Nephron (organoid): Measurements from ENCODE around the gene FGF18.

Source experiments
- H3K27ac Mint-ChIP-seq, 3 experiments: 2 replicates each; pipeline ENCODE4 v1.8.0; 2020; ENCODE audit warnings: mixed read lengths in 3 of 3, mild to moderate bottlenecking in 2 of 3, moderate library complexity in 1 of 3
- H3K27me3 Mint-ChIP-seq: 2 replicates; pipeline ENCODE4 v1.8.0; 2021; ENCODE audit warnings: low read depth, mild to moderate bottlenecking, moderate library complexity, mixed read lengths
- H3K36me3 Mint-ChIP-seq: 2 replicates; pipeline ENCODE4 v1.8.0; 2020; ENCODE audit warnings: low read depth, mixed read lengths
- H3K4me1 Mint-ChIP-seq: 2 replicates; pipeline ENCODE4 v1.8.0; 2020; ENCODE audit warnings: mixed read lengths
- H3K4me3 Mint-ChIP-seq, 3 experiments: 2 replicates each; pipeline ENCODE4 v1.8.0; 2020; ENCODE audit warnings: mild to moderate bottlenecking in 3 of 3, mixed read lengths in 3 of 3, moderate library complexity in 2 of 3
- H3K9me3 Mint-ChIP-seq: 2 replicates; pipeline ENCODE4 v1.8.0; 2020; ENCODE audit warnings: mixed read lengths
- TF ChIP-seq, protein P1 (sequence below), 3 experiments: fragments of 200-600 bp; sonication (generic); IDR thresholded peaks; one replicate each; pipeline ENCODE4 v1.5.0; 2021; ENCODE audit warnings: antibody characterized with exemption in 3 of 3; ENCODE audit not compliant: unreplicated experiment in 3 of 3

Gene FGF18

DNA sequence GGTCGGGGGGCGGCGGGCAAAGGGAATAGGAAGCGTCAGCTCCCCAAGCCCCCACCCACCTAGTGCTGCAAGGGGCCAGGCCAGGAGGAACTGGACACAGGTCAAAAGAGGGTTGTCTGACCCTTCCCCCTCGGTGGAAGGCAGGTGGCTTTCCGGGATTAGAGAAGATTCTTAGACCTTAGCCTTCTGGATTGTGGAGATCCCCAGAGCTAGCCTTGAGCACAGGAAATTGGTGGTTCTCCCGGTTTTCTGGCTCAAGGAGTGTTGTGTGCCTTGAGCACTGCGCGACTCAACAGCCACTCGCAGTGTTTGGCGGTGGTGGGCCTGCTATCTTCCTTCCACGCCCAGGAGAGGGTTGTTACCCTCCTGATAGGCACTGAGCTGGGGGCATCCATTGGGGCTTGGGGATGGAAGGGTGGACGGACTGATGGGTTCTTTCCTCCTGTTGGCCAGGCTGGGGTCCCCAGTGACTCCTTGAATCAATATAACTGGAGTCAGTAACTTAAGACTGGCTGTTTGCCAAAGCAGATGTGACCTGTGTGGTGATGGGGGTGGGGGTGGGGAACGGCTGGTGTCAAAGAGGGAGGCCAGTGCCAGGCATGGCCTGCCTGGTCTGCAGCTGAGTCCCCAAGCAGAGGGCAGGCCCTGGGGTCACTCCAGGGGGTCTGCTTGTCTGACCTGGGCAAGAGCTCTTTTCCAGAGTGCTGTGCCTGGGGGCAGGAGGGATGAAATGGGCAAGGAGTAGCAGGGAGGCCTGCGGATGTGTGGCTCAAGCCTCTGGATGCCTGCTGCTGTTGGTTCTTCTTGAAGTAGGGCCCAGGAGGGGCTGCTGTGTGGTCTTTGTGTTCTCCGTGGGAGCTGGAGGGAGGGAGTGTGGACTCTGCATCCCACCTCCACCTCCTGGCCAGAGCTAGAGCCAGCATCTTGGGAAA, 2.1 kb downstream of the FGF18 start:
- H3K27ac Mint-ChIP-seq: peak overlapping the region in 2 of 3 experiments; percentile 60
- peaks cover 41% of the 10 kb centered on the region for H3K4me1 Mint-ChIP-seq
- TF ChIP-seq, protein P1, sequence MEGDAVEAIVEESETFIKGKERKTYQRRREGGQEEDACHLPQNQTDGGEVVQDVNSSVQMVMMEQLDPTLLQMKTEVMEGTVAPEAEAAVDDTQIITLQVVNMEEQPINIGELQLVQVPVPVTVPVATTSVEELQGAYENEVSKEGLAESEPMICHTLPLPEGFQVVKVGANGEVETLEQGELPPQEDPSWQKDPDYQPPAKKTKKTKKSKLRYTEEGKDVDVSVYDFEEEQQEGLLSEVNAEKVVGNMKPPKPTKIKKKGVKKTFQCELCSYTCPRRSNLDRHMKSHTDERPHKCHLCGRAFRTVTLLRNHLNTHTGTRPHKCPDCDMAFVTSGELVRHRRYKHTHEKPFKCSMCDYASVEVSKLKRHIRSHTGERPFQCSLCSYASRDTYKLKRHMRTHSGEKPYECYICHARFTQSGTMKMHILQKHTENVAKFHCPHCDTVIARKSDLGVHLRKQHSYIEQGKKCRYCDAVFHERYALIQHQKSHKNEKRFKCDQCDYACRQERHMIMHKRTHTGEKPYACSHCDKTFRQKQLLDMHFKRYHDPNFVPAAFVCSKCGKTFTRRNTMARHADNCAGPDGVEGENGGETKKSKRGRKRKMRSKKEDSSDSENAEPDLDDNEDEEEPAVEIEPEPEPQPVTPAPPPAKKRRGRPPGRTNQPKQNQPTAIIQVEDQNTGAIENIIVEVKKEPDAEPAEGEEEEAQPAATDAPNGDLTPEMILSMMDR (IDR thresholded peaks at IDR 0.05; ENCODE audit: unreplicated experiment in 3 of 3): no peak
- no peaks in the 10 kb centered on the region for H3K9me3 Mint-ChIP-seq
- peak overlapping the region; percentile 65 to 88 (median 81) for H3K4me3 Mint-ChIP-seq
- H3K36me3 Mint-ChIP-seq: no peaks in the 10 kb centered on the region
- H3K27me3 Mint-ChIP-seq: peaks cover 38% of the 10 kb centered on the region

DNA sequence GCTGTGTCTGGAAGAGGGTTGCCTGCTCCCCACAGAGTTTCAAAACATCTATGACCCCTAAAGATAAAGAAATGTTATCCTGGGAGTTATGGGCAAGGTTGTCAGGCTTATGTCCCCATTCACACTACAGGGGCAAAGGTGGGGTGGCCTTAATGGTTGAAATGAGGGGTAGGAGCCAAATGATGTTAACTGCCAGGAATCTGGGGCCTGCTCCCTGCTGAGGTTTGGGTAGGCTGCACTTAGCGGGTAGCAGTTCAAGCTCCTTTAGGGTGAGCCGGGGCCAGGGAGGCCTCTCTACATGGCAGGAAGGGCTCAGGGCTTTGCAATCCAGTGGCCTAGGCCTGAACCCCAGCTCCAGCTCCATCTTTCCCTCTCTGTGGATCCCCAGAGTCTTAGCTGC, 3.0 kb downstream of the FGF18 start:
- Mint-ChIP-seq H3K27me3 (peaks cover 38% of the 10 kb centered on the region), H3K36me3 (no peaks in the 10 kb centered on the region), H3K9me3 (no peaks in the 10 kb centered on the region), H3K4me3 (peak overlapping the region in 2 of 3 experiments; percentile 32 to 88), H3K4me1 (peaks cover 35% of the 10 kb centered on the region), H3K27ac (no peak overlapping the region)
- TF ChIP-seq, protein P1 (IDR thresholded peaks at IDR 0.05; ENCODE audit: unreplicated experiment in 3 of 3): no peak

DNA sequence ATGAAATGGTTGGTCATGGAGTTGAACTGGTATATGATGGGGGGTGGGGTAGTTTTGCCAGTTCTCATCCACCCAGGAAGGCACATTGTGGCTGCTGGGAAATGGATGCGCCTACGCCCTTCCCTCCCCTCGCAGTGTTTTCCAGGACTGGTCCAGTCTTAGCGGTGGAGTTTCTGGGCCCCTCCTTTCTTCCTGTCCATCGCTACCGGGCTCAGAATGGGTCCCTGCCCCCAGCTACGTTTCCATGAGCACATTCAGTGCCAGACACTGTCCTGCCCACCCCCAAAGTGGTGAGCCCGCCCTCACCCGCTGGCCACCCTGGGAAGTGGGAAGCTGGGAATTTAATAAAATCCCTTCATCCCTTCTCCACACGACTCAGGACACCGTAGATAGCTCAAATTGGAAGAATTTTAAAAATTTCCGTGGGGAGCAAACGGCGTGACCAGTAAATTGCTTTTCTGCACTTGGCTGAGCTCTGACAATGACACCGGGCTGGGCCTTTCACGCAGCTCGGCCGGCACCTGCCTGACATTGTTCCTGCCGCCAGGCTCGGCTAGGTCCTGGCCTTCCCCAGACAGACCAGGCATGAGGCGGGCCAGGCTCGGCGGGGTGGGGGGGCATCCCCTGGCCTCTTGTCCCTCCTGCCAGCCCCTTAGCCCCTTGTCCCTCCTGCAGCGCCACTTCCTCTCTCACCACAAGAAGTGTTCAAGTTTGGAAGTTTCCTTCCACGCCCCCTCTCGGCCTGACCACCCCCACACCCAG, 3.6 kb downstream of the FGF18 start:
- H3K27ac Mint-ChIP-seq: no peak overlapping the region
- H3K36me3 Mint-ChIP-seq: no peaks in the 10 kb centered on the region
- TF ChIP-seq, protein P1 (IDR thresholded peaks at IDR 0.05; ENCODE audit: unreplicated experiment in 3 of 3): no peak
- H3K4me1 Mint-ChIP-seq: peaks cover 31% of the 10 kb centered on the region
- H3K4me3 Mint-ChIP-seq: peak overlapping the region; percentile 32 to 88 (median 43)
- H3K9me3 Mint-ChIP-seq: no peaks in the 10 kb centered on the region
- H3K27me3 Mint-ChIP-seq: peaks cover 38% of the 10 kb centered on the region

DNA sequence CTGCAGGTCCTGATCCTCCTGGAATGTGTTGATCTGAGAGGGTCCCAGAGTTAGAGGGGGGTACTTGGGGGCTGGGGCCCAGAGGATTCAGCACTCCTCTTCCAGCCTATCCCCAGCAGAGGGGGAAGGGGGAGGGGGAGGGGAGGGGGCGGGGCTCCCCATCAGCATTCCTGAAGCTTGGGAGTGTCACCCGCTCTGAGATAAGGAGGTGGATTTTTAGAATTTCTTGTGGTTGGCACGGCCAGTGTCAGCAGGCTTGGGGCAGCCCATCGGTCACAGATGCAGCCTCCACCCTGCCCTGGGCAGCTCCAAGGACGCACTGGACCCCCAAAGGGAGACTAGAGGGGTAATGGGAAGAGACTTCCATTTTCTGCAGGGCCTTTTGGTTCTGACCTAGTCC, 5.3 kb downstream of the FGF18 start:
- H3K9me3 Mint-ChIP-seq: no peaks in the 10 kb centered on the region
- no peak overlapping the region for H3K4me3 Mint-ChIP-seq
- peaks cover 39% of the 10 kb centered on the region for H3K4me1 Mint-ChIP-seq

DNA sequence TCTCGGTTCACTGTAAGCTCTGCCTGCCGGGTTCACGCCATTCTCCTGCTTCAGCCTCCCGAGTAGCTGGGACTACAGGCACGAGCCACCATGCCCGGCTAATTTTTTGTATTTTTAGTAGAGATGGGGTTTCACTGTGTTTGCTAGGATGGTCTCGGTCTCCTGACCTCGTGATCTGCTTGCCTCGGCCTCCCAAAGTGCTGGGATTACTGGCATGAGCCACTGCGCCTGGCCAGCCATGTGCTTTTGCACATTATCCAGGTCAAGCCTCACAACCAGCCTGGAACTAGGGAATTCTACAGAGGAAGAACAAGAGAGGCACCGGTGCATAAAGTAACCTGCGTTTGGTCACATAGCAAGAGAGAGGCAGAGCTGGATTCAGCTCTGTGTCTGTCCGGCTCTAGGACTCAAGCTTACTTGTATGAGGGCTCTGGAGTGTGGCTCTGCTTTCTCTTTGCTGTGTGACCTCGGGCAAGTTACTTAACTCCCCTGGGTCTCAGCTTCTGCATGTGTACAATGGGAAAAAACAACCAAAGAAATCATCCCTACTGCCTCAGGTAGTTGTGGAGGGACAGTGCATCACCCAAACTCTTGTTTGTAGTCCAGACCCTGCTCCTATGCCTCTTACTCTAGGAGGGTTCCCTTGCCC, 6.3 kb downstream of the FGF18 start:
- Mint-ChIP-seq H3K36me3 (no peaks in the 10 kb centered on the region), H3K27ac (no peak overlapping the region), H3K4me1 (peaks cover 36% of the 10 kb centered on the region), H3K27me3 (peaks cover 30% of the 10 kb centered on the region), H3K4me3 (no peak overlapping the region), H3K9me3 (no peaks in the 10 kb centered on the region)
- TF ChIP-seq, protein P1 (IDR thresholded peaks at IDR 0.05; ENCODE audit: unreplicated experiment in 3 of 3): no peak

More for the DNA sequence above, 5.3 kb downstream of the FGF18 start:
- H3K27ac Mint-ChIP-seq: no peak overlapping the region
- peaks cover 32% of the 10 kb centered on the region for H3K27me3 Mint-ChIP-seq
- TF ChIP-seq, protein P1 (IDR thresholded peaks at IDR 0.05; ENCODE audit: unreplicated experiment in 3 of 3): no peak
- no peaks in the 10 kb centered on the region for H3K36me3 Mint-ChIP-seq
